H1 (cell line): Measurements from ENCODE around the gene CCNC. TPM values are rescaled to one million over a fixed set of nuclear protein-coding genes. Genes with fewer than 3 reads are reported as not detected.

Experiments used
- ASH2L ChIP-seq: fragments of 200-600, 300-600 bp; sonication (generic); IDR thresholded peaks from one replicate; pipeline ENCODE4 v1.7.1; 2017; ENCODE audit warnings: low read length
- CBX8 ChIP-seq: fragments of 300-800, 300-1000 bp; sonication (generic); IDR thresholded peaks from 2 replicates; pipeline ENCODE4 v1.7.1; 2016; ENCODE audit warnings: low read depth, low read length, borderline replicate concordance
- CEBPB ChIP-seq: IDR thresholded peaks from 2 replicates; pipeline ENCODE4 v1.6.1; 2012; ENCODE audit warnings: low read depth, low read length
- CHD2 ChIP-seq: IDR thresholded peaks from 2 replicates; pipeline ENCODE4 v1.6.1; 2012; ENCODE audit warnings: low read length, improper control_type of control experiment
- CREB1 ChIP-seq: IDR thresholded peaks from 2 replicates; pipeline ENCODE4 v1.6.1; 2012; ENCODE audit warnings: inconsistent platforms
- CTBP2 ChIP-seq: IDR thresholded peaks from 2 replicates; pipeline ENCODE4 v1.7.0; 2011; ENCODE audit warnings: borderline replicate concordance, mild to moderate bottlenecking, moderate library complexity, mixed read lengths, low read length; ENCODE audit not compliant: insufficient read depth, insufficient read length
- EZH2 ChIP-seq: fragments of 200-600 bp; sonication (generic); IDR thresholded peaks from 2 replicates; pipeline ENCODE4 v1.7.1; 2012; ENCODE audit warnings: low read depth, mild to moderate bottlenecking, moderate library complexity, low read length, inconsistent platforms; ENCODE audit not compliant: severe bottlenecking
- FOSL1 ChIP-seq: IDR thresholded peaks from 2 replicates; pipeline ENCODE4 v1.6.1; 2011; ENCODE audit warnings: mild to moderate bottlenecking, low read depth, low read length, moderate library complexity; ENCODE audit not compliant: insufficient read depth
- GABPA ChIP-seq: IDR thresholded peaks from 2 replicates; pipeline ENCODE4 v1.6.1; 2011; ENCODE audit warnings: mild to moderate bottlenecking, low read length, moderate library complexity, borderline replicate concordance; ENCODE audit not compliant: insufficient read depth
- GTF2F1 ChIP-seq: IDR thresholded peaks from 2 replicates; pipeline ENCODE4 v1.6.1; 2012; ENCODE audit warnings: low read depth, low read length, improper control_type of control experiment, borderline replicate concordance
- JUND ChIP-seq: IDR thresholded peaks from 2 replicates; pipeline ENCODE4 v1.6.1; 2011; ENCODE audit warnings: mild to moderate bottlenecking, improper control_type of control experiment, low read length
- POLR2A ChIP-seq, 2 experiments: IDR thresholded peaks; 1 replicate in 1 of 2; 2 replicates in 1 of 2; pipeline ENCODE4 v1.6.1; 2011; ENCODE audit warnings: low read depth in 2 of 2, low read length in 2 of 2, mild to moderate bottlenecking in 2 of 2; ENCODE audit errors: control extremely low read depth in 1 of 2
- POU5F1 ChIP-seq: IDR thresholded peaks from 2 replicates; pipeline ENCODE4 v1.6.1; 2011; ENCODE audit warnings: low read depth, mild to moderate bottlenecking, low read length, moderate library complexity
- RBBP5 ChIP-seq: IDR thresholded peaks from 2 replicates; pipeline ENCODE4 v1.7.1; 2012; ENCODE audit warnings: low read depth, mild to moderate bottlenecking, inconsistent platforms, low read length, moderate library complexity, borderline replicate concordance
- SP4 ChIP-seq: IDR thresholded peaks from 2 replicates; pipeline ENCODE4 v1.6.1; 2012; ENCODE audit warnings: low read length, inconsistent platforms
- SRF ChIP-seq: IDR thresholded peaks from 2 replicates; pipeline ENCODE4 v1.6.1; 2011; ENCODE audit warnings: mild to moderate bottlenecking, low read depth, low read length, moderate library complexity
- TAF7 ChIP-seq: optimal IDR thresholded peaks from 2 replicates; pipeline ENCODE3; 2011; ENCODE audit warnings: low read depth, mild to moderate bottlenecking, inconsistent platforms, low read length, moderate library complexity, borderline replicate concordance
- TEAD4 ChIP-seq: IDR thresholded peaks from 2 replicates; pipeline ENCODE4 v1.6.1; 2012; ENCODE audit warnings: low read depth, low read length, inconsistent platforms, mixed read lengths
- YY1 ChIP-seq: IDR thresholded peaks from 2 replicates; pipeline ENCODE4 v1.6.1; 2011; ENCODE audit warnings: low read depth, mild to moderate bottlenecking, low read length
- polyA plus RNA-seq, 7 experiments: library from polyadenylated mRNA; depleted of rRNA in 3 of 7; stranded (reverse) in 5 of 7; unstranded in 2 of 7; fragments of >200 nt in 5 of 7; fragments of 200-250 nt in 2 of 7; gene quantifications; 1 replicate in 5 of 7; 2 replicates in 1 of 7; 4 replicates in 1 of 7; pipeline versions ENCODE4 v1.2.1 to v1.2.3, GENCODE V29; 2011 to 2013; ENCODE audit warnings: missing spikeins in 2 of 7, mixed read lengths in 2 of 7
- total RNA-seq: library from RNA; stranded (reverse); fragmentation: NEBNext Ultra II Directional; extraction: Animal tissue kit (Norgen Biotek cat#: 25700); gene quantifications from 2 replicates; pipeline ENCODE4 v1.2.1, GENCODE V29; 2021
- TF ChIP-seq, protein P1 (sequence below): IDR thresholded peaks from 2 replicates; pipeline ENCODE4 v1.6.1; 2011; ENCODE audit warnings: low read depth, mild to moderate bottlenecking, low read length; ENCODE audit not compliant: insufficient read depth
- TF ChIP-seq, protein P2 (sequence below), 3 experiments: IDR thresholded peaks; 1 replicate in 2 of 3; 2 replicates in 1 of 3; pipeline versions ENCODE4 v1.5.1 to v1.6.1; 2011; ENCODE audit warnings: low read length in 3 of 3, mild to moderate bottlenecking in 3 of 3, inconsistent platforms in 2 of 3, low read depth in 1 of 3, moderate library complexity in 1 of 3; ENCODE audit not compliant: insufficient read depth in 1 of 3; ENCODE audit errors: control extremely low read depth in 1 of 3
- TF ChIP-seq, protein P3 (sequence below): IDR thresholded peaks from 2 replicates; pipeline ENCODE4 v1.6.1; 2012; ENCODE audit warnings: inconsistent platforms

The CCNC gene
- total and polyA plus RNA-seq, 2 of the 8 experiments (the other 6 are each of a cell fraction or from before 2014, with no cell fraction given): 45.4 to 107 TPM

DNA sequence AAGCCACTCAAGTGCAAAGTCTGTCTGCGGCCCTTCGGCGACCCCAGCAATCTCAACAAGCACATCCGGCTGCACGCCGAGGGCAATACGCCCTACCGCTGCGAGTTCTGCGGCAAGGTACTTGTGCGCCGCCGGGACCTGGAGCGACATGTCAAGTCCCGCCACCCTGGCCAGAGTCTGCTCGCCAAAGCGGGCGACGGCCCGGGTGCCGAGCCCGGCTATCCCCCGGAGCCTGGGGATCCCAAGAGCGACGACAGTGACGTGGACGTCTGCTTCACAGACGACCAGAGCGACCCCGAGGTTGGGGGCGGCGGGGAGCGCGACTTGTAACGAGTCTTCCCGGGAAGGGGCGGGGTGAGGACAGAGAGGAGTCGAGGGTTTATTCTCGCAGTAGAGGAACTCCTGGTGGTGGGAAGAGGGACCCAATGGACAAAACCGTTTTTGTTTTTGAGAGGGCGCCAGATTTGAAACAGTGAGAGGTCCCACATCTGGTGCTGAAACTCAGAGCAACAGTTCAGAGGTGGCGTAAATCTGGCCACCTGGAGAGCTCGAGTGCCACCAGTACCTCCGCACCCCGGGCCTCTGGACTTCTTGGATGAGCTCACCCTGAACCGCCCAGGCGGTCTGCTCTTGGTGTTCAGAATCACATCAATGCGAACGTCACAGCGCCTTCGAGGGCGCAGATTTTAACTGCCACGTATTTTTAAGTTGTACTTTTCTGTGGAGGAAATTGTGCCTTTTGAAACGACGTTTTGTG lies 46.1 kb upstream of the CCNC start (continued):
- TF ChIP-seq CBX8: no peak
- TF ChIP-seq YY1: no peak
- TF ChIP-seq JUND: no peak
- TF ChIP-seq ASH2L: peak; percentile 47
- no peak for TF ChIP-seq TAF7
- TF ChIP-seq CHD2: no peak
- no peak for TF ChIP-seq SRF
- TF ChIP-seq GABPA: no peak
- TF ChIP-seq CTBP2: no peak
- TF ChIP-seq CREB1: no peak
- no peak for TF ChIP-seq FOSL1
- TF ChIP-seq TEAD4: no peak
- TF ChIP-seq, protein P1, sequence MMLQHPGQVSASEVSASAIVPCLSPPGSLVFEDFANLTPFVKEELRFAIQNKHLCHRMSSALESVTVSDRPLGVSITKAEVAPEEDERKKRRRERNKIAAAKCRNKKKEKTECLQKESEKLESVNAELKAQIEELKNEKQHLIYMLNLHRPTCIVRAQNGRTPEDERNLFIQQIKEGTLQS: no peak
- no peak for TF ChIP-seq CEBPB
- TF ChIP-seq POLR2A (IDR thresholded peaks at IDR 0.05; ENCODE audit: control extremely low read depth in 1 of 2, low read depth in 2 of 2, low read length in 2 of 2): no peak
- TF ChIP-seq SP4: no peak
- TF ChIP-seq EZH2: peak; percentile 96
- TF ChIP-seq, protein P2, sequence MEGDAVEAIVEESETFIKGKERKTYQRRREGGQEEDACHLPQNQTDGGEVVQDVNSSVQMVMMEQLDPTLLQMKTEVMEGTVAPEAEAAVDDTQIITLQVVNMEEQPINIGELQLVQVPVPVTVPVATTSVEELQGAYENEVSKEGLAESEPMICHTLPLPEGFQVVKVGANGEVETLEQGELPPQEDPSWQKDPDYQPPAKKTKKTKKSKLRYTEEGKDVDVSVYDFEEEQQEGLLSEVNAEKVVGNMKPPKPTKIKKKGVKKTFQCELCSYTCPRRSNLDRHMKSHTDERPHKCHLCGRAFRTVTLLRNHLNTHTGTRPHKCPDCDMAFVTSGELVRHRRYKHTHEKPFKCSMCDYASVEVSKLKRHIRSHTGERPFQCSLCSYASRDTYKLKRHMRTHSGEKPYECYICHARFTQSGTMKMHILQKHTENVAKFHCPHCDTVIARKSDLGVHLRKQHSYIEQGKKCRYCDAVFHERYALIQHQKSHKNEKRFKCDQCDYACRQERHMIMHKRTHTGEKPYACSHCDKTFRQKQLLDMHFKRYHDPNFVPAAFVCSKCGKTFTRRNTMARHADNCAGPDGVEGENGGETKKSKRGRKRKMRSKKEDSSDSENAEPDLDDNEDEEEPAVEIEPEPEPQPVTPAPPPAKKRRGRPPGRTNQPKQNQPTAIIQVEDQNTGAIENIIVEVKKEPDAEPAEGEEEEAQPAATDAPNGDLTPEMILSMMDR (IDR thresholded peaks at IDR 0.05; ENCODE audit: control extremely low read depth in 1 of 3, insufficient read depth in 1 of 3, low read depth in 1 of 3, low read length in 3 of 3): peak; percentile 3 to 21 (median 4); a peak in 3 of 4 replicates
- TF ChIP-seq GTF2F1: no peak
- no peak for TF ChIP-seq RBBP5
- TF ChIP-seq POU5F1: no peak
- TF ChIP-seq, protein P3, sequence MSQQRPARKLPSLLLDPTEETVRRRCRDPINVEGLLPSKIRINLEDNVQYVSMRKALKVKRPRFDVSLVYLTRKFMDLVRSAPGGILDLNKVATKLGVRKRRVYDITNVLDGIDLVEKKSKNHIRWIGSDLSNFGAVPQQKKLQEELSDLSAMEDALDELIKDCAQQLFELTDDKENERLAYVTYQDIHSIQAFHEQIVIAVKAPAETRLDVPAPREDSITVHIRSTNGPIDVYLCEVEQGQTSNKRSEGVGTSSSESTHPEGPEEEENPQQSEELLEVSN: peak; percentile 86
